Measurements from ENCODE around the gene NOG.

Gene NOG

GRCh38 chr17:56558088-56558487, 35.4 kb upstream of the NOG start:
- peaks cover 10% of the 10 kb centered on the region for H3K9me3 Mint-ChIP-seq
- no peak for TF ChIP-seq CTCF (IDR thresholded peaks at IDR 0.05)
- no peak overlapping the region for H3K4me3 Mint-ChIP-seq
- no peak overlapping the region for H3K27ac Mint-ChIP-seq
- no peak for DNase-seq
- H3K36me3 Mint-ChIP-seq (ENCODE audit: low read depth): no peaks in the 10 kb centered on the region
- H3K27me3 Mint-ChIP-seq (ENCODE audit: low read depth, poor library complexity): peaks cover 10% of the 10 kb centered on the region
- no peaks in the 10 kb centered on the region for H3K4me1 Mint-ChIP-seq

GRCh38 chr17:56570199-56570598, 23.3 kb upstream of the NOG start:
- TF ChIP-seq CTCF (IDR thresholded peaks at IDR 0.05): no peak
- Mint-ChIP-seq H3K27ac (peak overlapping the region; percentile 68), H3K4me1 (peaks cover 31% of the 10 kb centered on the region), H3K4me3 (no peak overlapping the region), H3K9me3 (no peaks in the 10 kb centered on the region), H3K27me3 (ENCODE audit: low read depth, poor library complexity) (peaks cover 3% of the 10 kb centered on the region), H3K36me3 (ENCODE audit: low read depth) (no peaks in the 10 kb centered on the region)
- DNase-seq: peak; percentile 29

- no peaks in the 10 kb centered on the region for H3K27me3 Mint-ChIP-seq (ENCODE audit: low read depth, poor library complexity)
- TF ChIP-seq CTCF (IDR thresholded peaks at IDR 0.05): no peak
- H3K4me3 Mint-ChIP-seq: no peak overlapping the region
- no peak for DNase-seq
- H3K27ac Mint-ChIP-seq: no peak overlapping the region
- no peaks in the 10 kb centered on the region for H3K36me3 Mint-ChIP-seq (ENCODE audit: low read depth)
- H3K9me3 Mint-ChIP-seq: no peaks in the 10 kb centered on the region
- H3K4me1 Mint-ChIP-seq: peaks cover 34% of the 10 kb centered on the region
Observed at GRCh38 chr17:56571456-56571855, 22.0 kb upstream of the NOG start.

GRCh38 chr17:56577190-56577842, 16.2 kb upstream of the NOG start:
- H3K27me3 Mint-ChIP-seq (ENCODE audit: low read depth, poor library complexity): peaks cover 11% of the 10 kb centered on the region
- DNase-seq: no peak
- H3K4me1 Mint-ChIP-seq: peaks cover 35% of the 10 kb centered on the region
- peaks cover 6% of the 10 kb centered on the region for H3K36me3 Mint-ChIP-seq (ENCODE audit: low read depth)
- H3K27ac Mint-ChIP-seq: peak overlapping the region; percentile 75
- H3K9me3 Mint-ChIP-seq: peaks cover 12% of the 10 kb centered on the region
- H3K4me3 Mint-ChIP-seq: peak overlapping the region; percentile 72
- no peak for TF ChIP-seq CTCF (IDR thresholded peaks at IDR 0.05)

- Mint-ChIP-seq H3K27ac (peak overlapping the region; percentile 75), H3K4me1 (peaks cover 38% of the 10 kb centered on the region), H3K4me3 (peak overlapping the region; percentile 72), H3K27me3 (ENCODE audit: low read depth, poor library complexity) (peaks cover 11% of the 10 kb centered on the region), H3K9me3 (peaks cover 12% of the 10 kb centered on the region), H3K36me3 (ENCODE audit: low read depth) (peaks cover 6% of the 10 kb centered on the region)
- peak; percentile 39 for DNase-seq
- TF ChIP-seq CTCF (IDR thresholded peaks at IDR 0.05): no peak
Observed at GRCh38 chr17:56577843-56578204, 15.7 kb upstream of the NOG start.
